Measurements from ENCODE around the gene CDH12.

GRCh38 chr5:22238047-22238446, 615.1 kb downstream of the CDH12 start:
- TF ChIP-seq, protein P1, sequence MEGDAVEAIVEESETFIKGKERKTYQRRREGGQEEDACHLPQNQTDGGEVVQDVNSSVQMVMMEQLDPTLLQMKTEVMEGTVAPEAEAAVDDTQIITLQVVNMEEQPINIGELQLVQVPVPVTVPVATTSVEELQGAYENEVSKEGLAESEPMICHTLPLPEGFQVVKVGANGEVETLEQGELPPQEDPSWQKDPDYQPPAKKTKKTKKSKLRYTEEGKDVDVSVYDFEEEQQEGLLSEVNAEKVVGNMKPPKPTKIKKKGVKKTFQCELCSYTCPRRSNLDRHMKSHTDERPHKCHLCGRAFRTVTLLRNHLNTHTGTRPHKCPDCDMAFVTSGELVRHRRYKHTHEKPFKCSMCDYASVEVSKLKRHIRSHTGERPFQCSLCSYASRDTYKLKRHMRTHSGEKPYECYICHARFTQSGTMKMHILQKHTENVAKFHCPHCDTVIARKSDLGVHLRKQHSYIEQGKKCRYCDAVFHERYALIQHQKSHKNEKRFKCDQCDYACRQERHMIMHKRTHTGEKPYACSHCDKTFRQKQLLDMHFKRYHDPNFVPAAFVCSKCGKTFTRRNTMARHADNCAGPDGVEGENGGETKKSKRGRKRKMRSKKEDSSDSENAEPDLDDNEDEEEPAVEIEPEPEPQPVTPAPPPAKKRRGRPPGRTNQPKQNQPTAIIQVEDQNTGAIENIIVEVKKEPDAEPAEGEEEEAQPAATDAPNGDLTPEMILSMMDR (IDR thresholded peaks at IDR 0.05), result no peak
- TF ChIP-seq, protein P2, sequence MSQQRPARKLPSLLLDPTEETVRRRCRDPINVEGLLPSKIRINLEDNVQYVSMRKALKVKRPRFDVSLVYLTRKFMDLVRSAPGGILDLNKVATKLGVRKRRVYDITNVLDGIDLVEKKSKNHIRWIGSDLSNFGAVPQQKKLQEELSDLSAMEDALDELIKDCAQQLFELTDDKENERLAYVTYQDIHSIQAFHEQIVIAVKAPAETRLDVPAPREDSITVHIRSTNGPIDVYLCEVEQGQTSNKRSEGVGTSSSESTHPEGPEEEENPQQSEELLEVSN (IDR thresholded peaks at IDR 0.05; ENCODE audit: borderline replicate concordance, low read depth), result no peak
- TF ChIP-seq SREBF2 (IDR thresholded peaks at IDR 0.05), result no peak
- no peak for TF ChIP-seq RFX5 (IDR thresholded peaks at IDR 0.05)
- no peak for TF ChIP-seq ESRRA (IDR thresholded peaks at IDR 0.05; ENCODE audit: borderline replicate concordance, low read length)
- no peak for TF ChIP-seq POLR2AphosphoS2 (conservative IDR thresholded peaks at IDR 0.05; ENCODE audit: low read length)
- no peak for TF ChIP-seq MYC (IDR thresholded peaks at IDR 0.05; ENCODE audit: borderline replicate concordance, low read length)
- TF ChIP-seq POLR2A (IDR thresholded peaks at IDR 0.05; ENCODE audit: low read length), result no peak
- TF ChIP-seq HDAC2 (IDR thresholded peaks at IDR 0.05), result no peak
